HG03521 (cell line): ENCODE measurements around the gene MSL3.
A peak's percentile ranks its signal among the peaks of the same experiment; 100 is the strongest.

Source experiments
- ATAC-seq: cut with Tn5 transposase; IDR thresholded peaks from one replicate; pipeline ENCODE4 v1.9.1; 2021; ENCODE audit warnings: mild to moderate bottlenecking, moderate library complexity; ENCODE audit not compliant: unreplicated experiment

The MSL3 gene, protein sequence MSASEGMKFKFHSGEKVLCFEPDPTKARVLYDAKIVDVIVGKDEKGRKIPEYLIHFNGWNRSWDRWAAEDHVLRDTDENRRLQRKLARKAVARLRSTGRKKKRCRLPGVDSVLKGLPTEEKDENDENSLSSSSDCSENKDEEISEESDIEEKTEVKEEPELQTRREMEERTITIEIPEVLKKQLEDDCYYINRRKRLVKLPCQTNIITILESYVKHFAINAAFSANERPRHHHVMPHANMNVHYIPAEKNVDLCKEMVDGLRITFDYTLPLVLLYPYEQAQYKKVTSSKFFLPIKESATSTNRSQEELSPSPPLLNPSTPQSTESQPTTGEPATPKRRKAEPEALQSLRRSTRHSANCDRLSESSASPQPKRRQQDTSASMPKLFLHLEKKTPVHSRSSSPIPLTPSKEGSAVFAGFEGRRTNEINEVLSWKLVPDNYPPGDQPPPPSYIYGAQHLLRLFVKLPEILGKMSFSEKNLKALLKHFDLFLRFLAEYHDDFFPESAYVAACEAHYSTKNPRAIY

DNA sequence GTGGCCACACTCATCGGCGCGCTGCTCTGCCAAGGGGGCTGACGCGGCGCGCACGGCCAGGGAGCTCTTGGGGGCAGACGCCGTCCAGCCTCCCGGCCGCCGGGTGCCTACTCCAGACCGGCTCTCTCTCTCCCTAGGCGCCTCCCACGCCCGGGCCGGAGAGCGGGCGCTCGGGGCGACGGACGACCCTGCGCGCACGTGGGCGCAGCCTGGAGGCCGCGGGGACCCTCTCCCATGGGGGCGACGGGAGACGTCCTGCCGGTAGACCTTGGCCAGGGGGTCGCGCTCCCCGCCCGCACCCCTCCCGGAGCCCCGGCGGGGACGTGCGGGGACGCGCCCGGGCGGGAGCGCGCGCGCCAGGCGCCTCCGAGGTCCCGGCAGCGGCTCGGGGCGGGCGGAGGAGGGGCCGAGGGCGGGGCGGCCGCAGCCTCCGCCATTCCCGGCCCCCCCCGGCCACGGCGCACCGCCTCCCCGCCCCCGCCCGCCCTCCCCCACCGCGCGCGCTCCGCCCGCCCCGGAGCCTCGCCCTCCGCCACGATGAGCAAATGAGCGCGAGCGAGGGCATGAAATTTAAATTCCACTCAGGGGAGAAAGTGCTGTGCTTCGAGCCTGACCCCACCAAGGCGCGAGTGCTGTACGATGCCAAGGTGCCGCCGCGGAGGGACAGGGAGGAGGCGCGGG, at the start of gene MSL3:
TSS of gene MSL3 (plus strand) at position 519 of the 681 bp plus-strand sequence. CDS start at position 546, 27 bp downstream.
- ATAC-seq: peak; percentile 39

DNA sequence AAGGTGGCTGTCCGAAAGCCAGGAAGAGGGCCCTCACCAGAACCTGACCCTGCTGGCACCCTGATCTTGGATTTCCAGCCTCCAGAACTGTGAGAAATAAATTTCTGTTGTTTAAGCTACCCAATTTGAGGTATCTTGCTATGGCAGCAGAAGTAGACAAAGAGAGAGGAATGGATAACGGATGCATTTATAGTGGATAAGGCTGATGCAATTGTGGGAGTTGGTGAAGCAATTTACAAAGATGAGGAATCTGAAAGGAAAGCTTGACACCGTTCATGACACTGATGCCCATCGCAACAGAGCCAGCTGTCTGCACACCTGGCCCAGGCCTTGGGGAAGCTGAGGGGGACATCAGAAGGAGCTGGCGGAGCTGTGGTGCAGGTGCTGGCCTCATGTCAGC, 35.7 kb upstream of the MSL3 start:
- no peak for ATAC-seq

DNA sequence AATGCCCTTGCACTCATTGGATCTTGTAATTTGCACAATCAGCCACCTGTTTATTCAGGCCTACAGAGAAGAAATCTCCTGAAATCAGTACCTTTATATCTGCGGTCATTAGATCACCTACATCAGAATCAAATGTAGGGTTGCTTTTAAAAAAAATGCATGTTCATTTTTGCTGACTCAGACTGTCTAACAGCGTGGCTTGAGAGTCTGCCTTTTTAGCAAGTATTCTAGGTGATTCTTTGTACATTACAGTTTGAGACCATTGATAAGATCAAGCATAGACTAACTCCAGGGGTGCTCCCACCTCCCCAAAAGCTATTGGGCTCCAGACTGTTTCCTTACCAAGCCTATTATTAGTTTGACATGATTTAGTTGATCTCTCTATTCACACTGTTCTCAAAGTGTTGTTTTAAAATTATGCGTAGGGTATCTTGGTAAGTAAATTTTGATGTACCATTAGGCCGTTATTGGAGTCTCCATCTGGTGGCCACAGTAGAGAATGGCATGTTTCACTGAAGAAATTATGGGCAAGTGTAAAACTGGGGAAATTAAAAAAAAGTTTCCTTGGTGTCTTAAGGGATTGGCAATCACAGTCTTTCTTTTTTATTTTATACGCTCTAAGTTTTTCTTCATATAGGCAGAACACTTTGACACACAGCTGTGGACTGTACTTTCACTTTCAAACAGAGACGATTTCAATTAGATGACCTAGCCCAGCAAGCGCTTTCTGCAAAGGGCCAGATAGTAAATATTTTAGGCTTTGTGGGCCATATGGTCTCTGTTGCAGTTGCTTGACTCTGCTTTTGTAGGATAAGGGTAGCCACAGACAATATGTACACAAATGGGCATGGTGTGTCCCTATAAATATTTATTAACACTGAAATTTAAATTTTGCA, 33.7 kb upstream of the MSL3 start:
- ATAC-seq: no peak

DNA sequence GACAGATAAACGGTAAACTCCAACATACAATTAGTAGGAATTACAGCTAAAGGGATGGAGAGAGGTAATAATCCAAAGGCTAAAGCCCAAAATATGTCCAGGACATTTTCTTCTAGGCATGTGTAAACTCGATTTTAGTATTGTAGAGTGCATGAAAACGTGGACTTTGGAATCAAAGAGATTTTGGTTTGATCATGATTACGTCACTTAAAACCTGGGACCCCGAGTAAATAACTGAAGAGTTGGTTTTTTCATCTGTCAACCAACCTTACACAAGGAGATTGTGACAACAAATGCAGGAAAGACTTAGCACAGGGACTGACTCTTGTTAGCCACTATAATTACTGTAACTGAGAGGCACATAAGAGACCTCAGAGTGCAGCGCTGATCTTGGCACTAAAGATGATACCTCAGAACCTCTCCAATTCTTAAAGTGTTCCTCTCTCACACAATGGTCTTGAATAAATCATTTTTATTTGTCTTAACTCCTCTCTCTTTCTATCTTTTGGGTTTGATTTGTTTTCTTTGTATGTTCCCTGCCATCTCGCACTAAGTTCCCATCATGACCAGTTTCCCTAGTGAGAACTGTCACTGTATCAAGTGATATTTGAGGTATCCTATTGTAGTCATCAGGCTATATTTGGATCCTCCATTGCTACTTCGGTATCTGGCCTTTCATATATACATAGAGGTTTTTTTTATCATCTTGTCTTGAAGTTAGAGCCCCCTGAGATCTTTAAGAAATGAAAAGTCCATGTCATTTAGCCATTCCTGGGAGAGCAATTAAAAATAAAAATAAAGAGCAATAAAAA, 32.2 kb upstream of the MSL3 start:
- no peak for ATAC-seq

DNA sequence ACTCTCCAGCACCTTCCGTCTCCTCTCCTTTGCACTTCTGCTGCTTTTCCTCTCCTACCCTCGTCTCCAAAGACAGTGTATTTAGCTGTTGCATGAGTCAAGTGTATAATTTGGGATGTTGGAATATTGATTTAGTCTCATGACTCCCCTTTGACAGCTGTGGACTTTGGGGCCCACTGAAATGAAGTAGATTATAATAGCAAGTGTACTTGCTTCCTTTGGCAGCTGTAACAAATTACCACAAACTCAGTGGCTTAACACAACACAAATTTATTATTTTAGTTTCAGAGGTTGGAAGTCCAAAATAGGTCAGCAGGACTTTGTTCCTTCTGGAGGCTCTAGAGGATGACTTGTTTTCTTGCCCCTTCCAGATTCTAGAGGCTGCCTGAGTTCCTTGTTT, 29.5 kb upstream of the MSL3 start:
- no peak for ATAC-seq

DNA sequence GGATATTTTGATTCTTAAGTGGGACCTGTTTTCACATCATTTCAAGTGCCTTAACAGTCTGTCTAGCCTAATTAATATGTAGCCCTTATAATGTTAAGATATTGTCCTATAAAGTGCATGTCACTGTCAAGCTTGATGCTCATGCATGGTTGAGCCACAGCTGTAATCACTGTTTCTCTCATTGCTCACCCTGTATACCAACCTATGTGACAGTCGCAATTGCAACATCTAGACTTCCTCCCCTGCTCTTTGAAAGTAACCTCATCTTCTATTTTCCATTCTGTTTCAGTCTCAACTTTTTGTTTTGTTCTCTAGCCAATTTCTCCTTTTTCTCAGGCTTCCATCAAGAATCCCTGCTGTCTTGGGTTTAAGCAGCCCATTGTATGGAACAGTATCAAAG, 24.4 kb upstream of the MSL3 start:
- no peak for ATAC-seq

DNA sequence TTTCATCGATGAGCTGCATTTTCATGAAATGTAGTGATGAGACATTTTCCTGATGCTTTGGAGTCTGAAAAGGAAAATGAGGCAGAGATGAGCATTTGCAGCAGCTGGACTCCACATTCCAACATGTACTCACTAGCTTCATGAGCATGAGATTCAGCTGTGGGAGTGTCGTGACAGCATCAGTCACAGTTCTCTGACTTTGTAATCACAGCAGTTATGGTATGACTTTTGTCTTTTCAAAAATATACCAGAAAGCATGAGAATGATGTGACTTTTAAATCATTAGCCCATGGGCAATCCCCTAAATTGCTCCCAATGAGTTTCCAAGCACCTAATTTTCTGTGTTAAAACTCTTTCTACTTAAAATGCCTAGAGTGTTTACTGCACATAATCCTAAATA, 18.3 kb upstream of the MSL3 start:
- ATAC-seq: no peak

DNA sequence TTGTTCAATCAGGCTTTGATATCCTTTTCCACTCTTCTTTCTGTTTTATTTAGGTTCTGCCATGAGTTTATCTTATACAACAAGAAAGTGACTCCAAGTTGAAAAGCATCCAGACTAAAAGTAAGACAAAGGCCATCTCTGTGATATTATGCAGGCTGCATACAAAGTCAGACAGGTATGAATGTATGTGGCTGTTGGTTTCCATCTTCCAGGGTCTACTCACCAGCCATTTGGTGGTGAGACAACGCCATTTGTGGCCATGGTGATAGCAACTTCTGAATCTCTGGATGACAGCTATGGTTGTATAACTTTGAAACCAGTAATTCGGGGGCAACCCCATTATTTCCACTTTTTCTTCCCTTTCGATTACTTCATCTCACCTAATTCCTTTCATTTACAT, 17.2 kb upstream of the MSL3 start:
- ATAC-seq: no peak

DNA sequence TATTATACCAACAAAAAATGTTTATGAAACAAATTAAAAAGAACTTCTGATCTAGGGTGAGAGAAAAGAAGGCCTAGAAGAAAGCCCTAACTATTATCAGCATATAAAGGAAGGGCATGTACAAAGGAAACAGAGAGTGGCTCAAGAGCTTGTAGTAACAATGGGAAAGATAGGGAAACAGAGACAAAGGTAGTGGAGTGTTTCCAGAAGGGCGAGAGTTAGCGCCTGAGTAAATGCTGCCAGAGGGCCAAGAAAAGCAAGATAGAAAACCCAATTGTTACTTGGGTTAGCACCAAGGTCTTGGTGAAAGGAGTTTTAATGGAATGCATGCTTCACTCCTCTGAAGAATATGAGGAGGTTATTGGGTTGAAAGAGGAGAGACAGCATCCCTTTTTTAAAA, 16.5 kb upstream of the MSL3 start:
- ATAC-seq: no peak

DNA sequence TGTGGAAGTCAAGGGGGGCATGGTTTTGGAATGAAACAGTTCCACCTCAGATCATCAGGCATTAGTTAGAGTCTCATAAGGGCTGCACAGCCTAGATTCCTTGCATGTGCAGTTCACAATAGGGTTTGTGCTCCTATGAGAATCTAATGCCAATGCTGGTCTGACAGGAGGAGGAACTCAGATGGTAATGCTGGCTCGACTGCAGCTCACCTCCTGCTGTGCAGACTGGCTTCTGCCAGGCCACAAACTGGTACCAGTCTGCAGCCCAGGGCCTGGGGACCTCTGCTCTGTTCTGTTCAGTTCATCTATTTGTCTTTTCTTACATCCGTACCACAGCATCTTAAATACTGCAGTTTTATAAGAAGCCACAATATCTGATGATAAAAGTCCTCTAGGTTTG, 12.2 kb upstream of the MSL3 start:
- no peak for ATAC-seq

DNA sequence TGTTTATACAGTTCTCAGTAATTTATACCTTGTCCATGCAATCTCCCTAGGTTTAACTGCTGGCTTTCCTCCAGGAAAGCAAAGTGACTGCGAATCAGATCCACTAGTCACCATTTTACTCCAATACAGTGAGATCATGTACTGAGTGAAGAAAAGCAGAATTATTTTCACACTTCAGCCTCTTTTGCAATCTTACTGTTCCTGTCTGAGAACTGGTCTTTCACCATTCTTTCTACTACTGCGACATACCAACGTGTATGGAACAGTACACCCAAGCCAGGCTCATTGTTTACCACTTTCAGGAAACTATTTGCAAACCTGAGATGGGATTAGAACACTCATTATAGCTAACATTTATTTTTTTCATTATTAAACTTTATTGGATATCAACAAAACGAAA, 8.0 kb upstream of the MSL3 start:
- ATAC-seq: no peak

DNA sequence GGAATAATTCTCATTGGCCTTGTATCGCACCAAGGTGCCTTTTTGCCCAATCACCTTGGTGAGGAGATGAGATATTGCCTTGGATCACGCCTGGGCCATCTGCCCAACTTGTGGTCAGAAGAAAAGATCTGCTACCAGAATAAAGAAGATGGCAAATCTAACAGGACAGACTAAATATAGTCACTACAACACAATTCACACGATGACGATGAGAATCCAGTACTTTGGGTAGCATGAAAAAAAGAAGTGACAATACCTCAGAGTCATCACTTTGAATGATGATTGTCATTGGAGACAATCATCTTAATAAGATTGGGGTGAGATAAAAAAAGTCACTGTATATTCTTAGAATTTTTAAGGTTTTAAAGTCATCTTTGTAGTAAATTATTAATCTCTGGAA, 7.3 kb upstream of the MSL3 start:
- ATAC-seq: no peak

DNA sequence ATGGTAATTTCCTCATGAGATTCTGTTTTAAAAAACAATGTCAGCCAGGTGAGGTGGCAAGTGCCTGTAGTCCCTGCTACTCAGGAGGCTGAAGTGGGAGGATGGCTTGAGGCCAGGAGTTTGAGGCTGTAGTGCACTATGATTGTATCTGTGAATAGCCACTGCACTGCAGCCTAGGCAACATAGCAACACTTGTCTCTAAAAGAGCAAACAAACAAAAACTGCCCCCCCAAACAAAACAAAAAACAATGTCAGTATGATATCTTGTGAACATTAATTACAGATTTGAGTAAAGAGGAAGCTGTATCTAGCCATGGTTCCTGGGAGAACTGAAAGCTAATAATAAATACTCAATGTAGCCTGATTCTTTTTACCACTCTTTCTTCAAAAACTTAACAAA, 6.8 kb upstream of the MSL3 start:
- no peak for ATAC-seq

DNA sequence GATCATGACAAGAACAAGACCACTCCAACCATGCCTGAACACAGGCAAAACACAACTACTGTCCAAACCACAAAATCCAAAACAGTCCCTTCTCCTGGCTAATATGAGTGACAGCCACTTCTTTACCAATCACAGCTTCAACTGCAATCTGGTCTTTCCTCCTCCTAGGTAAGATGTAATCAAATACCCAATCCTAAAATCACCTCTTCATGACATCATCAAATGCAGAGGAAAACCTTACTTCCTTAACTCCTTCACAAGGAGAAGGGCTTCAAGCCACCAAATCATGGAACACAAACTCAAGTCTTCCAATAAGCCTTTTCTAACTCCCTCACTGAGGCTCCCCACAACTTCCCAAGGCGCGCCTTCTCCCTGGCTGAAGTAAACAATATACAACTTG, 4.4 kb upstream of the MSL3 start:
- no peak for ATAC-seq

DNA sequence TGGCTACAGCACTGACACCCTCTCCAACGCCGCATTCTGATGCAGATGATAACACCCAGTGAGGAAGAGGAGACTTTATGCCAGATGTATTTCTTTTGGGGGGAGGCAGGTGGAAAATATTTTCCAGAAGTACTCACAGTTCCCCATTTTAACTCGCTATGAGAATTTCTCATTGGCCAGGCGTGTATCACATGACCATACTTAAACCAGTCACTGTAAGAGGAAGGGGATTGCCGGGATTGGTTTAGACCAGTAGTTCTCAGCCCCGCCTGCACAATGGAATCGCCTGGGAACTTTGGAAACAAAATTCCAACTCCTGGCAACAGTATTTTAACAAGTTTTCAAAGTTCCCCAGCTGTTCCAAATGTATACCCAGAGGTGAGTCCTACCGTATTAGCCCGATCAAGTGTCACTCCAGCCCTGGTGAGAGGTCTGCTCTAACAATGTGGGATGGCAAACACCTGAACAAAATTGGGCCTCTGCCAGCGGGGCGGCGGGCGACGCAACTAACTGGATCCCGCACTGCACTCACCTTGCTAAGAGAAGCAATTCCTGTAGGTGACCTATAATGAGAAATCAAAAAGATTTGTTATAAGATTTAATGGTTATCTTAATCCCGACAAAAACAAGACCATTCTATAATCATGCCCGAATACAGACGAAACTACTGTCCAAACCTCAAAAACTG, 2.9 kb upstream of the MSL3 start:
- ATAC-seq: no peak

DNA sequence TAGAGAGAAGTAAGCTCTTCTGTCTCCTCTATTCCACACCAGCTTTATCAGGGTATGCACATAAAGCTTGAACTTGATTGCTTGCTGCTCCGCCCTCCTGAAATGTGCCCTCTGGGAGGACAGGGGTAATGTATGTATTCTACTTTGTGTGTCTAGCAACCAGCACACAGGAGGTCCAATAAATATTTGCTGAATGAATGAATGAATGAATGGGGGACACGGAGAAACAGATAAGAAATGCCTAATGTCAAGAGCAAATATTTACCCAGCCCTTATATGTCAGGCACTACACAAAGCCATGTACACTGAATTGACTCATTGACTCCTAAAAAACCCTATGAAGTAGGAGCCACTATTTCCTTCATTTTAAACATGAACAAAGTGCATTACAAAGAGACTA, 2.3 kb upstream of the MSL3 start:
- ATAC-seq: no peak

DNA sequence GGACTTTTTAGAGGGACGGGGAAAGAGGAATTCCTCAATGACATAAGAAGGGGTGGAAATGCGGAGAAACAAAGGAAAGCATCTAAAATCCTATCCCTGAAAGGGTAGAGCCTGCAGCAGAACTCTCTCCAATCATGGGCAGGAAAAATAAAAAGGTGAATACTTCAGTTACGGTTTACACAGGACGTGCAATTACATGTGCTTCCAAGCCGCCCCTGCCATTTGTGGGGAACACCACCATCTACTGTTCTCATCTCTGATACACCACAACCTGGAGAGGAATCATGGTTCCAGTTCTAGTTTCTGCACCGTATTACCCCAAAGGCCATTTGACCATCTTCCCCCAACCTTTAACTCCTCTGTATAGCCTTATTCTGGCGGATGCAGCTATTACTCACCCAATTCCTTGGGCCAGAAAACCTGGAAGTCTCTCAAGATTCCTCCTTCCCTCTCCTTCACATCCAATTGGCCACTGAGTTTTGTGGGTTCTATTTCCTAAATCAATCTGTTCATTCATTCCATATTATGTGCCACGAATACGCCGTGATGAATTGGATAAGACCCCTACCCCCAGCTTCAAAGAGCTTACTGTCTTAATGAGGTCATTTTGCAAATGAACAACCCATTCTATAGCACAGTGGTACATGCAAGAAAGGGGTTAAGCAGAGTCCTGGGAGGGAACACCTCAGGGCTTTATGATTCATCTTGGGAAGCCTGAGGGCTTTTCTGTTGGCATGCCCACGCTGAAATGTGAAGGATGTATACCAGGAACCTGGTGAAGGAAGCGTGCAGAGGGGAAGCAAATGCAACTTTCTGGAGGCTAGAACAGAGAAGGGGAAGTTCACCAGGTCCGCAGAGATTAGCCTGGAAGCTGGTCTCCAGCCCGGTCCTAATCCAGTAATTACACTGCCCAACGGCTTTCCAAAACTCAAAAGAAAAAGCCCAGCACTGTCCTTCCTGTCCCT, 1.4 kb upstream of the MSL3 start:
- ATAC-seq: no peak

DNA sequence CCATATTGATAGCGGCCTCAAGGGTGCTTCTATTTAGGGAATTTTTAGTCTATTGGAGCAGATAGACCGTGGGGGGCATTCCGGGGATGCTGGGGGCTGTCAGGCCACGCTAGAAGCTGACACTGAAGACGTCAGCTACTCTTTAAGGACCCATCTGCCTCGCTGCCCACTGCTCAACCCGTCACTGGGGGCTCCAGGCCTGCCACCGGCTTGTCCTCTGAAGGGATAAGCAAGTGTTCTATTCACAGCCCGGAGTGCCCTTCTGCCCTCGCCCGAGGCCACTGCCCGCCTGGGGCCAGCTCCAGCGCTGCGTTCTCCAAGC, 679 bp upstream of the MSL3 start:
- no peak for ATAC-seq
